SU-DHL-6 (cell line): Measurements from ENCODE around the gene AUH.

Experiments used
- EZH2phosphoT487 ChIP-seq: fragments of 200-600 bp; sonication (generic), shearing (Covaris generic); conservative IDR thresholded peaks from 2 replicates; pipeline ENCODE4 v1.6.1; 2018; ENCODE audit warnings: mild to moderate bottlenecking, antibody characterized with exemption, low read length, moderate library complexity, mixed read lengths
- TF ChIP-seq, protein P1 (sequence below): fragments of 200-600 bp; sonication (generic); IDR thresholded peaks from one replicate; pipeline ENCODE4 v1.5.1; 2017; ENCODE audit warnings: antibody characterized with exemption, mild to moderate bottlenecking, low read length, moderate library complexity; ENCODE audit not compliant: insufficient read depth, poor library complexity, severe bottlenecking

DNA sequence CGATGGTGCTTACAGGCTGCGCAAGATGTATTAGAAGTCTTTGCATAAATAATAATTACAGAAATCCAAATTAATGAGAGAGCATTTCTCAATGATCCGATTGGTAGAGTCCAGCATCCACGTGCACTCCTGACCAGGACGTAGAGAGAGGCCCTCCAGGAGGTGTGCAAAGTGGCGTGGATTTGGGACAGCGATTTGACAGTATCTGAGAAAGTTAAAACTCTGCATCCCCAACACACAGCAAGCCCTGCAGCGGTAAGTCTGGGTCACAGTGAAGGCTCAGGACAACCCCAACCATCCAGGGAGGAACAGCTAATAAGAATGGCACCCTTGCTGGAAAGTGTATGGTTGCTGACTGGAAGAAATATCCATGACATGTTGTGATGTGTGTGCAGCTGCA, 180.2 kb downstream of the AUH start:
- TF ChIP-seq, protein P1, sequence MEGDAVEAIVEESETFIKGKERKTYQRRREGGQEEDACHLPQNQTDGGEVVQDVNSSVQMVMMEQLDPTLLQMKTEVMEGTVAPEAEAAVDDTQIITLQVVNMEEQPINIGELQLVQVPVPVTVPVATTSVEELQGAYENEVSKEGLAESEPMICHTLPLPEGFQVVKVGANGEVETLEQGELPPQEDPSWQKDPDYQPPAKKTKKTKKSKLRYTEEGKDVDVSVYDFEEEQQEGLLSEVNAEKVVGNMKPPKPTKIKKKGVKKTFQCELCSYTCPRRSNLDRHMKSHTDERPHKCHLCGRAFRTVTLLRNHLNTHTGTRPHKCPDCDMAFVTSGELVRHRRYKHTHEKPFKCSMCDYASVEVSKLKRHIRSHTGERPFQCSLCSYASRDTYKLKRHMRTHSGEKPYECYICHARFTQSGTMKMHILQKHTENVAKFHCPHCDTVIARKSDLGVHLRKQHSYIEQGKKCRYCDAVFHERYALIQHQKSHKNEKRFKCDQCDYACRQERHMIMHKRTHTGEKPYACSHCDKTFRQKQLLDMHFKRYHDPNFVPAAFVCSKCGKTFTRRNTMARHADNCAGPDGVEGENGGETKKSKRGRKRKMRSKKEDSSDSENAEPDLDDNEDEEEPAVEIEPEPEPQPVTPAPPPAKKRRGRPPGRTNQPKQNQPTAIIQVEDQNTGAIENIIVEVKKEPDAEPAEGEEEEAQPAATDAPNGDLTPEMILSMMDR: no peak
- no peak for TF ChIP-seq EZH2phosphoT487
